ENCODE measurements around the gene SLC17A7. TPM values are rescaled to one million over a fixed set of nuclear protein-coding genes. Genes with fewer than 3 reads are reported as not detected.

The SLC17A7 gene
- total RNA-seq, 1 donor from 2014 or later: 0.16 TPM

Other genes starting within 250 kb of the SLC17A7 start
- gene SLC6A16, start 116.3 kb downstream of the SLC17A7 start, total RNA-seq: 1.3 and 2.2 TPM in 2 replicates
- 141 TPM in 2 replicates for gene CD37, start 106.1 kb downstream of the SLC17A7 start, total RNA-seq
- not detected in 2 replicates for gene TEAD2, start 79.1 kb downstream of the SLC17A7 start, total RNA-seq
- not detected in 2 replicates for gene DKKL1, start 77.7 kb downstream of the SLC17A7 start, total RNA-seq
- 0.14 and 0.28 TPM in 2 replicates for gene KASH5, start 53.3 kb downstream of the SLC17A7 start, total RNA-seq
- not detected in 2 replicates for gene PTH2, start 18.1 kb downstream of the SLC17A7 start, total RNA-seq
- not detected in 2 replicates for gene GFY, start 16.1 kb downstream of the SLC17A7 start, total RNA-seq
- 136 and 138 TPM in 2 replicates for gene PIH1D1, start 10.3 kb upstream of the SLC17A7 start, total RNA-seq
- 26.4 and 32.5 TPM in 2 replicates for gene ALDH16A1, start 11.7 kb upstream of the SLC17A7 start, total RNA-seq
- gene FLT3LG, start 32.7 kb upstream of the SLC17A7 start, total RNA-seq: 49.3 and 57.9 TPM in 2 replicates
- gene RPL13A, start 46.1 kb upstream of the SLC17A7 start, total RNA-seq: 3,221 and 3,346 TPM in 2 replicates
- 2,145 and 2,173 TPM in 2 replicates for gene RPS11, start 54.9 kb upstream of the SLC17A7 start, total RNA-seq
- gene FCGRT, start 71.1 kb upstream of the SLC17A7 start, total RNA-seq: 1.8 and 2.2 TPM in 2 replicates
- 3.2 and 3.8 TPM in 2 replicates for gene RCN3, start 86.5 kb upstream of the SLC17A7 start, total RNA-seq
- gene NOSIP, start 139.0 kb upstream of the SLC17A7 start, total RNA-seq: 64.8 and 67.1 TPM in 2 replicates
- 0.83 and 0.84 TPM in 2 replicates for gene PRRG2, start 139.8 kb upstream of the SLC17A7 start, total RNA-seq
- gene PRR12, start 149.7 kb upstream of the SLC17A7 start, total RNA-seq: 34.2 and 34.6 TPM in 2 replicates
- gene RRAS, start 198.6 kb upstream of the SLC17A7 start, total RNA-seq: 4.9 and 6.2 TPM in 2 replicates
- 64.6 and 69.5 TPM in 2 replicates for gene SCAF1, start 200.7 kb upstream of the SLC17A7 start, total RNA-seq
- gene IRF3, start 224.3 kb upstream of the SLC17A7 start, total RNA-seq: 135 and 147 TPM in 2 replicates
- gene BCL2L12, start 224.4 kb upstream of the SLC17A7 start, total RNA-seq: 66.2 and 72.7 TPM in 2 replicates
- gene PRMT1, start 235.7 kb upstream of the SLC17A7 start, total RNA-seq: 431 TPM in 2 replicates
- gene ADM5, start 248.1 kb upstream of the SLC17A7 start, total RNA-seq: 7.2 and 7.3 TPM in 2 replicates
- 2.8 and 2.9 TPM in 2 replicates for gene CPT1C, start 249.6 kb upstream of the SLC17A7 start, total RNA-seq